Activated naive CD4-positive, alpha-beta T cell treated with Interleukin-2 at 50 U/mL for 16 hours (primary cell): Measurements from ENCODE around the gene TJP3.

Source experiments
- DNase-seq: peaks from one replicate; pipeline ENCODE4 v3.0.0-alpha.2; 2020

TJP3 gene

GRCh38 chr19:3771000-3771905 lies 63.1 kb downstream of the TJP3 start:
- DNase-seq, result no peak

- DNase-seq, result no peak
Observed at GRCh38 chr19:3771906-3772455, 63.8 kb downstream of the TJP3 start, which contains the start of gene RAX2. TSS of gene RAX2 (minus strand) at chr19:3772228. CDS start at chr19:3771742, 486 bp downstream.

- no peak for DNase-seq
Observed at GRCh38 chr19:3773814-3774515, 65.8 kb downstream of the TJP3 start.

GRCh38 chr19:3774621-3775373 lies 66.6 kb downstream of the TJP3 start:
- DNase-seq, result no peak

- no peak for DNase-seq
Observed at GRCh38 chr19:3775374-3775711, 67.2 kb downstream of the TJP3 start.

- no peak for DNase-seq
Observed at GRCh38 chr19:3775831-3776230, 67.6 kb downstream of the TJP3 start.

- no peak for DNase-seq
Observed at GRCh38 chr19:3776479-3777040, 68.4 kb downstream of the TJP3 start.

GRCh38 chr19:3778104-3778867 lies 70.1 kb downstream of the TJP3 start:
- DNase-seq, result no peak

GRCh38 chr19:3778899-3779723 lies 70.9 kb downstream of the TJP3 start:
- no peak for DNase-seq

- DNase-seq, result no peak
Observed at GRCh38 chr19:3780786-3781304, 72.7 kb downstream of the TJP3 start.

- no peak for DNase-seq
Observed at GRCh38 chr19:3781603-3782002, 73.4 kb downstream of the TJP3 start.

GRCh38 chr19:3782330-3782729 lies 74.1 kb downstream of the TJP3 start:
- DNase-seq, result no peak

GRCh38 chr19:3782903-3783302 lies 74.7 kb downstream of the TJP3 start:
- DNase-seq, result no peak

GRCh38 chr19:3783660-3784584 lies 75.7 kb downstream of the TJP3 start:
- DNase-seq, result peak; percentile 51

- no peak for DNase-seq
Observed at GRCh38 chr19:3784607-3785450, 76.6 kb downstream of the TJP3 start.

GRCh38 chr19:3785451-3785937 lies 77.3 kb downstream of the TJP3 start:
- DNase-seq, result peak; percentile 33

GRCh38 chr19:3785938-3786824 lies 78.0 kb downstream of the TJP3 start, which contains the start of gene MATK:
TSS of gene MATK (minus strand) at chr19:3786381. CDS start at chr19:3785135, 1,246 bp downstream.
- peak; percentile 33 for DNase-seq
